LNCAP (cell line): ENCODE results near the gene TRAF2.

ENCODE experiments used
- TF ChIP-seq, protein P1 (sequence below): fragments of 450-650 bp; IDR thresholded peaks from 2 replicates; pipeline ENCODE4 v1.5.1; 2017; ENCODE audit warnings: mild to moderate bottlenecking

TRAF2 gene

DNA sequence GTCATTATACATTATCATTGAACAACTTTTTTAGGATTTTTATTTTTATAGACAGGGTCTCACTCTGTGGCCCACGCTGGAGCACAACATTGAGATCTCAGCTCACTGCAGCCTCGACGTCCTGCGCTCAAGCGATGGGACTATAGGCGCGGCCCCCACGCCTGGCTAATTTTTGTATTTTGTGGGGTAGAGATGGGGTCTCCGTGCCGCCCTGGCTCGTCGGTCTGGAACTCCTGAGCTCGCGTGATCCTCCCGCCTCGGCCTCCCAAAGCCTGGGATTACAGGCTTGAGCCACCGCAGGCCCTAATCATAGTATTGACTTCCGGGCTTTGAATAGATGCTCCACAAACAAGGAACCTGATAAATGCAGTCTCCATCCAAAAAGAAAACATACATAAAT is 18.8 kb upstream of the TRAF2 start:
- TF ChIP-seq, protein P1, sequence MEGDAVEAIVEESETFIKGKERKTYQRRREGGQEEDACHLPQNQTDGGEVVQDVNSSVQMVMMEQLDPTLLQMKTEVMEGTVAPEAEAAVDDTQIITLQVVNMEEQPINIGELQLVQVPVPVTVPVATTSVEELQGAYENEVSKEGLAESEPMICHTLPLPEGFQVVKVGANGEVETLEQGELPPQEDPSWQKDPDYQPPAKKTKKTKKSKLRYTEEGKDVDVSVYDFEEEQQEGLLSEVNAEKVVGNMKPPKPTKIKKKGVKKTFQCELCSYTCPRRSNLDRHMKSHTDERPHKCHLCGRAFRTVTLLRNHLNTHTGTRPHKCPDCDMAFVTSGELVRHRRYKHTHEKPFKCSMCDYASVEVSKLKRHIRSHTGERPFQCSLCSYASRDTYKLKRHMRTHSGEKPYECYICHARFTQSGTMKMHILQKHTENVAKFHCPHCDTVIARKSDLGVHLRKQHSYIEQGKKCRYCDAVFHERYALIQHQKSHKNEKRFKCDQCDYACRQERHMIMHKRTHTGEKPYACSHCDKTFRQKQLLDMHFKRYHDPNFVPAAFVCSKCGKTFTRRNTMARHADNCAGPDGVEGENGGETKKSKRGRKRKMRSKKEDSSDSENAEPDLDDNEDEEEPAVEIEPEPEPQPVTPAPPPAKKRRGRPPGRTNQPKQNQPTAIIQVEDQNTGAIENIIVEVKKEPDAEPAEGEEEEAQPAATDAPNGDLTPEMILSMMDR, result no peak

DNA sequence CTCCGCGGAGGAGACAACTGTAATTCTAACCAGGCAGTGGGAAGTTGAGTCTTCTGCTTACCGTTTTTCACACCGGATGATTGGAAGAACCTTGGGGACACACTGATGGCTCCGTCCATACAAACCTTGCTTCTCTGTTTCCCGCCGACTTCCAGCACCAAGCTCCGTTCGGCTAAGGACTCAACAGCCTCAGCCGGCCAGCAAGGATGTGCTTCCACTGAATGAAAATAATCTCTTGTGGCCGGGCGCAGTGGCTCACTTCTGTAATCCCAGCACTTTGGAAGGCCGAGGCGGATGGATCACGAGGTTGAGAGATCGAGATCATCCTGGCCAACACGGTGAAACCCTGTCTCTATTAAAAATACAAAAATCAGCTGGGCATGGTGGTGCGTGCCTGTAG is 18.4 kb upstream of the TRAF2 start:
- TF ChIP-seq, protein P1, result no peak

DNA sequence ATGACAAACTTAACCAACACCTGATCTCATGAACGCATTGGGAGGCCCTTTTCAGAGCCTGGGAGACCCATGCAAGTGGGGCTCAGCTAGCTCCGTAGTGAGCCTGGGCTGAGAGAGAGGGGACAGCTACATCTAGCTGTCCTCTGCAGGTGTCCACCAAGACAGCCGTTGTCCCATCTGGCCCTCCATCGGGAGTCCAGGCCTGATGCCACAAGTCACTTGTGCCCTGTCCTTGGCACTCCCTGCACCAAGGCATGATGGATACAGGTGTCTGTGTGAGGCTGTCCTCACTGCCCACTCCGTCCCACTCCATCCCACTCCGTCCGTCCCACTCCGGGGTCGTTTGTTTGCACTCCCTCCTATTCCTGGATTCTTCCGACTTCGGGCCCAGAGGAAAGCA is 17.7 kb upstream of the TRAF2 start:
- TF ChIP-seq, protein P1, result no peak

DNA sequence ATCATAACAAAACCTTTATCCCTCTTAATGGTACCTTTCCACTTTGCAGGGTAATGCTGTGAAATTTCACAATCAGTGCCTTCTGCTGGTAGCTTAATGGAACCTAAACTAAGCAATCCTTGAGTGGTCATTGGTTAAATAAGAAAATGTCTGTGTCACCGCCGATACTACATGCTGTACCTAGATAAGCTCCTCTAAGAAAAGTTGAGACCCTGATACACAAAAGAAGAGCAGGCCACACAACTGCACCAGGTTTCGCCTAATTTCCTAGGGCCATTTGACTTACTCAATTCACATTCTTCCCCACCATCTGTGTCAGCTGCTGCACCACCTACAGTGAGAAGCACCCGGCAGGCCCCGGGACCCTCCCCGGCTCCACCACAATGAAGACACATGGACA is 11.2 kb upstream of the TRAF2 start:
- TF ChIP-seq, protein P1, result no peak

DNA sequence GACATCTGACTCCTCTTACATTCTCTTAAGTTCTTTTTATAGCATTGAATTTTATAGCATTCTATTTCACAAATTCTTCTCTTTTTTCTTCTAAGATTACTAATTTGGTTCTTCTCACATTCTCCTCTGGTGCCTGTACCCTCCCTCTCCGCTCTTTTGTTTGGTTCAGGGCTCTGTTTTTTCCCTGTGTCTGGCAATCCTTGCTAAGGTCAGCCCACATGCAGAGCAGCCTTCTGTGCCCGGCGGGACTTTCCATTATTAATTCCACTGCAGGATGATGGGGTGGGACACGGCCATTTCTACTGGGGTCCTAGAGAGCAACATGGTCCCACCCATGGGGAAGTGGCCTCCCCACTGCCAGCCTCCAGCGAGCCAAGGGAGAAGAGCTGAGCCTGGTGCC is 9.8 kb upstream of the TRAF2 start:
- TF ChIP-seq, protein P1, result no peak

DNA sequence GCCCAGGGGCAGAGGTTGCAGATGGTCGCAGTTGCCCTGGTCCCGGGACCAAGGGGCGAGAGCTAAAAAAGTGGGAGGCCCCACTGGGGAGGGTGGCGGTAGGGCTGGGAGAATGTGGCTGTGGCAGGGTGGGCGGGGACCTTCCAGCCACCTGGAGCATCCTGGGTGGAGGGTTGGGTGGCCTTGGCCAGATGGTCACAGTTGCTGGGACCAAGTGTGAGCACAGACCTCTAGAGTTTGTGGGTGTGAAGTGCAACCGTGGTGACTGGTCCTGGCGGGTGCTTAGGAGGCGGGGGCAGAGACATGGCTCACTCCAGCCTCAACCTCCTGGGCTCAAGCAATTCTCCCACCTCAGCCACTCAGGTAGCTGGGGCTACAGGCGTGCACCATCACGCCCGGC is 5.7 kb upstream of the TRAF2 start:
- TF ChIP-seq, protein P1, result no peak

DNA sequence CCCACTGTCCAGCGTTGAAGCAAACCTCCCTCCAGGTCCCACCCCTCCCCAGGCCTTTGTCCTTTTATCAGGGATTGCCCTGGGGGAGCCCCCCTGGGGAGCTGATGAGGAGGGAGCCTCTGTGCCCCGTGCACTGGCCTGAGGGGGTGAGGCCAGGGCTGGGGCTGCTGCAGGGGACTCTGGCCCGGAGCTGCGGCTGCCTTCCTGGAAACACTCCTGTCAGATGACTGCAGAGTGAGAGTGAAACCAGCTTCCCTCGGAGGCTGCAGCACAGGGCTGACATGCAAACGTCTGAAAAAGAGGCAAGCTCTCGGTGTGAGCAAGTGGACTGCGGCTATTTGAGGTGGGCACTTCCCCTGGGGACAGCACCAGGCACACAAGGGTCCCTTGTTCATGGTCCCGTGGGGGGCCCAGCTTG is 4.6 kb upstream of the TRAF2 start:
- TF ChIP-seq, protein P1, result no peak
